Activated CD4-positive, CD25-positive, alpha-beta regulatory T cell (primary cell): ENCODE results near the gene HSD17B12.

Experiments used
- DNase-seq, 4 experiments: peaks; one replicate each; lab custom pipeline; 2025; lab: John Stamatoyannopoulos, UW

Gene HSD17B12

GRCh38 chr11:43871051-43871450, 190.5 kb downstream of the HSD17B12 start:
- no peak for DNase-seq

DNA sequence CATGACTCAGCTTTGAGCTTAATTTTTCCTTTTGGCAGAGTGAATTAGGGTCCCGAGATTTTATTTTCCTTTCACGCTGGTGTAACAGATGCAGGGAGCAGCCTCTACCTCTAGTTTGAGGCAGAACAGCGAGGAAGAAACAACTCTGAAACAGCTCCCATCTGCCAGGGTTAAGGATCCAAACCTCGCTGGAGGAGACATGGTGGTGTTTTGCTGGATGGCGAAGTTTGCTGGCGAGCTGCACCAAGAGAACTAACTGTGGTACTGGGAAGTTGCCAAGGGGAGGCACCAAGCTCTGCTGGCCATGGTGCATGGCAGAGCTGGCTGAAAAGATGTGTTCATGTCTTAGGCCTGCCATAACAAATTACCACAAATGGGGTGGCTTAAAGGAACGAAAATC, 192.5 kb downstream of the HSD17B12 start:
- DNase-seq, result no peak

- no peak for DNase-seq
Measured at GRCh38 chr11:43874078-43874477, 193.5 kb downstream of the HSD17B12 start.

- no peak for DNase-seq
Measured at GRCh38 chr11:43874738-43875137, 194.2 kb downstream of the HSD17B12 start.

DNA sequence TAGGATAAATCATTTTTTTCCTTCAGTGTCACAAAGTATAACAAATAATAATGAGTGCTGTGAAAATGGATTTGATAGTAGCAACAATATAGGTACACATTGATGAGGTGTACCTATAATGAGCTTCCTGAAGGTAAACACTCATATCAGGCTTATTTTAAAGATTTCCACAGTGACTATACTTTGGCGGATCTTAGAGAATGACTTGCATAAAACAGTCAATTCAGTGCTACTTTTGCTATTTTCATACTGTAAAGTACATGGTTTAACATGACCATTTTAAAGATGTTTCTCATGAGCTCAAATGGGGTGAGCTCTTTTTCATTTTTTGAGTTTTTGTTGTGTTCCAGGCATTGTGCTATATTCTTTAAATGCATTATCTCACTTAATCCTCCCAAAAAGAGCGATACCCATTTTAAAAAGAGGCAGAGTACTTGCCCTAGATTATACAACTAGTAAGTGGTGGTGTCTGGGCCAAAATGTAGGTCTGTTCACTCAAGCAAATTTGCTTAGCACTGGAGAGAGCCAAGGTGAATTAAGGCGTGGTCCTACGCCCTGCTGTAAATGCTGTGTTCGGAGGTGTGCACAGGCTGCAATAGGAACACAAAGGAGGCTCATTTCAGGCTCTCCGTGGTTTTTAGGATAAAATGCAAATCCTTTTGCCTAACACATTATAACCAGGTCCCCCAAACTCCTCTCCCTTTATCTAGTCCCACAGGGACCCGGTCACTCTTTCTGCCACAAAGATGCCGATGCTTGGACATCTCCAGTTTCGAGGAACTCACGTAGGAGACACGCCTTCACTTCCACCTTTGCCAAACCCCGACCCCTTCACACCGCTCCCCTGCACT, 199.5 kb downstream of the HSD17B12 start:
- DNase-seq, result no peak

DNA sequence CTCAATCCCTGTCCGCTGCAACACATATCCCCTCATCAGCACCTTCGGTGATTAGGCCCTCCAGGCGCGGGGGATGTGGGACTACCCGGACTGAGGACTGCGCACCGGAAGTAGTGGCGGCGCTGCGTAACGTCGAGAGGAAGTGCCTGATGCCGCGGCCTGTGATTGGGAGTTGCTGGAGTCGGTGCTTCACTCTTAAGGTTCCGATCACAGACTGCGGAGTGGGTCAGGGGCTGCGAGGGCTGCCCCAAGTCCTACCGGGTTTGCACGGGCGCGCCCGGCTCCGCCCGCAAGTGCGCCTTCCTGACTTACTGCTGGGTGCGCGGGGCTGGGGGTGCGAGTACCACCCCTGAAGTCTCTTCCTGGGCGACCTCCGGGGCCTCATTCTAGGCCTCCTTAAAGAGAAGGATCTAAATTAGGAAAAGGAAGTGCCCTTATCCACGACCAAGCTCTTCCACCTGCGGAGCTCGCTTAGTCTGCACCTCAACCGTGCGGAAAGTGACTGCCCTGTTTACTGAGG, 200.2 kb downstream of the HSD17B12 start, which contains the start of gene ALKBH3:
TSS of gene ALKBH3 (plus strand) at position 192 of the 520 bp plus-strand sequence. CDS start 1,822 bp downstream, outside the sequence.
- peak; percentile 70 to 79 (median 78) for DNase-seq

- no peak for DNase-seq
Measured at GRCh38 chr11:43892851-43893250, 212.3 kb downstream of the HSD17B12 start.

DNA sequence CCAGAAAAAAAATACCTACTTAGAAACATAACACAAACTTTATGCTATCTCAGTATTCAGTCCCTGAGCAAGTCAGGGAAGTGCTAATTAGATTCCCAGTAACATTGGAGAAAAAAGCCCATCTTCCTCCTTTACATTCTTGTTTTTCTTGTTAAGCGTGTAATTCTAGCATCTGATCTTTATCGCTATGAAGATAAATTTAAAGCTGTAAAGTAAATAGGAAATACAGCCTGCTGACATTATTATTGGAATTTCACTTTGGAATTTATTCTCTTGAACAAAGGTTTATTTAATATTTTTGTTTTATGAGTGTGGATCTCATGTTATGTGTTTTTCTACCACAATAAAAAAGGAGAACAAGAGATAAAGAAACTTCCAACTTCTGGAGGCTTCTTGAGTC, 214.0 kb downstream of the HSD17B12 start:
- no peak for DNase-seq

DNA sequence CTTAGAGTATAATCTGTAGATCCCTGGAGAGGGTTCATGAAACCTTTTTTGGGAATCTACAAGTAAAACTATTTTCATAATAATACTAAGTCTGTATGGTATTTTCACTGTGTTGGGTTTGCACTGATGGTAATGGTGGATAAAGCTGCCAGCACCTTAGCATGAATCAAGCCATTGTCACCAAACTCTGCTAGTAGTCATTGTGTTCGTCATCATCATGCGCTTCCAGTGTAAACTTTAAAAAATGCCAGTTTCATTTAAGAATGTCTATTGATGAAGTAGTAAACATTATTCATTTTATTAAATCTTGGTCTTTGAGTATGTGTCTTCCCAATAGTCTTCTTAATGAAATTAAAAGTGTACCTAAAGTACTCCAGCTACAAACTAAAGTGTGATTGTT, 215.1 kb downstream of the HSD17B12 start:
- DNase-seq, result no peak

GRCh38 chr11:43898574-43898973, 218.0 kb downstream of the HSD17B12 start:
- DNase-seq, result no peak

DNA sequence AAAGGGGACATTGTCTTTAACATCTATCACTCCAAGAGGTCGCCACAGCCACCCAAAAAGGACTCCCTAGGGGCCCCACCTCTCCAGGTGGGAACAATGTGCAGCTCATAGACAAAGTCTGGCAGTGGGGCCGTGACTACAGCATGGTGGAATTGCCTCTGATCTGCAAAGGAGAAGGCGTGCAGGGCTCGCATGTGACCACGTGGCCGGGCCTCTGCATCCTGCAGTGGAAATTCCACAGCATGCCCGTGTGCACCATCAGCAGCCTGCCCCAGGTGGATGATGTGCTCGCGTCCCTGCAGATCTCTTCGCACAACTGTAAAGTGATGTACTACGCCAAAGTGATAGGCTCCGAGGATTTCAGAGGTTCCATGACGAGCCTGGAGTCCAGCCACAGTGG, 218.6 kb downstream of the HSD17B12 start:
- DNase-seq, result no peak

GRCh38 chr11:43901551-43901950, 221.0 kb downstream of the HSD17B12 start:
- no peak for DNase-seq

DNA sequence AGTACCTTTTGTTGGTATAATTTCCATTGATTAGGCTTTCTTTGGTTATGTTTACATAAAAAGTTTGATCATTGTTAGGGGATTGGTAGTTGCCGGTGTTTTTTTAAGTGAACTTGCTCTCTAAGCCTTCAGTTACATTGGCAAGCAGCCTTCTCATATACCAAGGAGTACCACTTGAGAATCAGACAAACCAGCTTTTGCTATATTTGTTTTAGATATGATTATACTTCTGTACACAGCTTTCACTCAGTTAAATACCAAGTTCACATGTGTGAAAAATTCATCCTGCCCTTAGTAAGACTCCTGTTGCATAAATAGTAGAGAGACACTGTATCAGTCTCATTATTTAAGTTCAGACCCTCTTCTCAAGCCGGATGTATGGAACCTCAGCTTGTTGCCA, 222.5 kb downstream of the HSD17B12 start:
- no peak for DNase-seq

- no peak for DNase-seq
Measured at GRCh38 chr11:43903969-43904368, 223.4 kb downstream of the HSD17B12 start.

- no peak for DNase-seq
Measured at GRCh38 chr11:43904742-43905535, 224.4 kb downstream of the HSD17B12 start.

DNA sequence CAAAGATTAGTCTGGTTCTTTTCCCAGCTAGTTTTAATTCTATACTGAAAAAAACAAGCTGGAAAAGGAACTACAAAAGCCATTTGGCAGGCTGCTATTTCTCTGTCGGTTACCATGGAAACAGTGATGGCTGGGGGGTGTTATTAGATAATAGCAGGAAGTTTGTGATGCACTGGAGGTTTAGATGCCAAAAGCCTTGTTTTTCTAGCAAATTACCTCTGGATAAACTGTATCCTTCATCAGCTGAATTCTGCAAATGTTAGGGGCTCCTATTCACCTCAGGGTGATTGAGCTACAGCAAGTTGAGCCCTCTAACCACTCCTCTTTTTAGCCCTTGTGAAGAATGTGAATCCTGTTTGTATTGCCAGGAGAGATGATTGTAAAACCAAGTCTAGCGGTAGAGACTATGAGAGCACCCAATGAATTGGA, 225.3 kb downstream of the HSD17B12 start:
- no peak for DNase-seq
